ENCODE results near the gene PARS2.

- TF ChIP-seq, protein P1, sequence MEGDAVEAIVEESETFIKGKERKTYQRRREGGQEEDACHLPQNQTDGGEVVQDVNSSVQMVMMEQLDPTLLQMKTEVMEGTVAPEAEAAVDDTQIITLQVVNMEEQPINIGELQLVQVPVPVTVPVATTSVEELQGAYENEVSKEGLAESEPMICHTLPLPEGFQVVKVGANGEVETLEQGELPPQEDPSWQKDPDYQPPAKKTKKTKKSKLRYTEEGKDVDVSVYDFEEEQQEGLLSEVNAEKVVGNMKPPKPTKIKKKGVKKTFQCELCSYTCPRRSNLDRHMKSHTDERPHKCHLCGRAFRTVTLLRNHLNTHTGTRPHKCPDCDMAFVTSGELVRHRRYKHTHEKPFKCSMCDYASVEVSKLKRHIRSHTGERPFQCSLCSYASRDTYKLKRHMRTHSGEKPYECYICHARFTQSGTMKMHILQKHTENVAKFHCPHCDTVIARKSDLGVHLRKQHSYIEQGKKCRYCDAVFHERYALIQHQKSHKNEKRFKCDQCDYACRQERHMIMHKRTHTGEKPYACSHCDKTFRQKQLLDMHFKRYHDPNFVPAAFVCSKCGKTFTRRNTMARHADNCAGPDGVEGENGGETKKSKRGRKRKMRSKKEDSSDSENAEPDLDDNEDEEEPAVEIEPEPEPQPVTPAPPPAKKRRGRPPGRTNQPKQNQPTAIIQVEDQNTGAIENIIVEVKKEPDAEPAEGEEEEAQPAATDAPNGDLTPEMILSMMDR (IDR thresholded peaks at IDR 0.05), result no peak
- TF ChIP-seq POLR2A (IDR thresholded peaks at IDR 0.05), result no peak
- TF ChIP-seq POLR2AphosphoS5 (IDR thresholded peaks at IDR 0.05), result no peak
Observed at GRCh38 chr1:54714881-54715492, 49.3 kb downstream of the PARS2 start.
